ENCODE results near the gene BAHD1. TPM values are rescaled to one million over a fixed set of nuclear protein-coding genes. Genes with fewer than 3 reads are reported as not detected.

BAHD1 gene
- total and polyA plus RNA-seq, 2 donors (not counting 1 experiment from before 2014, with no cell fraction given): 15.0 to 34.7 TPM

DNA sequence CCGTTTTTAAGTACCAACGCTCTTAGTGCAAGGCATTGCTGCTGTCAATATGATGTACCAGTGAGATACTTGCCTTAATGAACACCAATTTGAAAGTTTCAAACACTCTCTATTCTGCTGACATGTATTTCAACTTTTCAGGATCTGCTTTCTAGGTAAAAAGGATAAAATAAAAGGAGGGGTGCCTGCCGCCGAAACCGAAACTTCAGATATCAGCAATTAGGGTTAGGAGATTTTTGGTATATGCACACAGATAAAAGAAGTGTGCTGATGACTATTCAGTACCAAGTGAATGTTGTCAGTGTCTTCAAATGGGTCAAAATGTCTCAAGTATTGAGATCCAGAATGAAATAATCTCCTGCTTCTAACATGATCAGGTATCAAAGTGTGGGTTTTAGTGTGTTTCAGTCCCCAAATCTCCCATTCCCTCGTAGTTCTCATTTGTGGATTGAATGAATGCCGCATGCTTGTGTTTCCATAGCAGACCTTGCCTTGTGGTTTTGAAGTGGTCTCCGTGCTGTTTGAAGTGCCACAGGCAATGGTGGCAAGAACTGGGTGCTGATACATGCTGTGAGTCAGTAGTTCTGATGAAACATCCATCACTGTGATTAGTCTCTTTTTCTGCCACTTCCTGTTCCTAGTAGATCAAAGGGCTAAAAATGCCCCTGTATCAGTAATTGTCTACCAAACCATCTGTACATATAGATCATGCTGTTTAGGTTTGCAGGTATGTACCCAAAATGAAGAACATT is 52.5 kb downstream of the BAHD1 start:
- no peak for DNase-seq

More for the DNA sequence above, 52.5 kb downstream of the BAHD1 start:
- H3K27ac ChIP-seq (ENCODE audit: low read length in 2 of 2): no peak overlapping the region
- H3K27me3 ChIP-seq (replicated peaks in 1 of 4; ENCODE audit: control extremely low read depth in 1 of 4, control insufficient read depth in 3 of 4, insufficient read depth in 4 of 4, low read length in 3 of 4): no peaks in the 10 kb centered on the region
- no peaks in the 10 kb centered on the region for H3K9me3 ChIP-seq (ENCODE audit: control extremely low read depth in 1 of 3, control insufficient read depth in 2 of 3, insufficient read depth in 1 of 3, low read length in 2 of 3)
- ATAC-seq (ENCODE audit: low read depth): no peak
- H3K9me3 Mint-ChIP-seq (ENCODE audit: insufficient read depth): no peaks in the 10 kb centered on the region
- ChIA-PET CTCF (no interaction called here), POLR2A (no interaction called here)
- H3K27ac Mint-ChIP-seq: no peak overlapping the region
- H3K4me2 ChIP-seq (replicated peaks; ENCODE audit: low read depth, low read length, poor library complexity, severe bottlenecking): no peak overlapping the region
- peaks cover 15% of the 10 kb centered on the region for H3K27me3 Mint-ChIP-seq
- no peaks in the 10 kb centered on the region for H3K79me2 ChIP-seq (ENCODE audit: control insufficient read depth, insufficient read depth, low read length)
- no peaks in the 10 kb centered on the region for H3K4me1 Mint-ChIP-seq
- no peak overlapping the region for H2AFZ ChIP-seq (ENCODE audit: insufficient read depth, low read depth, low read length, poor library complexity, severe bottlenecking)
- intact Hi-C loops (cut with micrococcal nuclease): no loop called here
- TF ChIP-seq EZH2 (IDR thresholded peaks at IDR 0.05; ENCODE audit: borderline replicate concordance, insufficient read depth, low read depth, low read length, poor library complexity, severe bottlenecking): no peak
- TF ChIP-seq CTCF (IDR thresholded peaks at IDR 0.05): no peak
- no peaks in the 10 kb centered on the region for H3K4me1 ChIP-seq (ENCODE audit: control insufficient read depth in 2 of 2, insufficient read depth in 2 of 2, low read length in 2 of 2)
- 76% methylated on average over 4 of the region's 8 CpGs for WGBS (ENCODE audit: insufficient coverage)
- H4K20me1 ChIP-seq (ENCODE audit: control insufficient read depth, insufficient read depth, low read length, poor library complexity, severe bottlenecking): no peaks in the 10 kb centered on the region
- H3K4me3 ChIP-seq (ENCODE audit: control extremely low read depth in 1 of 5, extremely low read depth in 1 of 5, insufficient read depth in 1 of 5, low read depth in 2 of 5, low read length in 4 of 5): no peak overlapping the region
- no peak overlapping the region for H3K4me3 Mint-ChIP-seq
- H3K9ac ChIP-seq (ENCODE audit: low read length): no peak overlapping the region
- H3K36me3 ChIP-seq (replicated peaks in 1 of 2; ENCODE audit: control extremely low read depth in 1 of 2, control insufficient read depth in 1 of 2, extremely low read depth in 1 of 2, insufficient read depth in 2 of 2, low read length in 1 of 2): no peaks in the 10 kb centered on the region

All from B cell (primary cell).